Stimulated activated naive CD8-positive, alpha-beta T cell treated with anti-CD3 and anti-CD28 coated beads, Interleukin-15, amount 100 ng/mL, for 72 hours (primary cell): ENCODE measurements around the gene NEURL2.
A peak's percentile ranks its signal among the peaks of the same experiment; 100 is the strongest.
"Not testable (repeated sequence)": the region's sequence is repeated elsewhere in the genome, so short reads cannot be mapped to it uniquely, and the experiment has no call there.

ENCODE experiments used
- ATAC-seq: fragments of 150-1000 bp; cut with Tn5 transposase; 2 replicates; pipeline ENCODE4 v1.10.0; 2021; ENCODE audit warnings: mild to moderate bottlenecking, moderate library complexity
- DNase-seq, 2 donors: peaks; one replicate each; pipeline ENCODE4 v3.0.0; 2021 to 2022
- H3K27ac Mint-ChIP-seq, 2 donors: one replicate each; pipeline ENCODE4 v1.8.0; 2022; ENCODE audit warnings: mild to moderate bottlenecking in 2 of 2, mixed read lengths in 2 of 2, moderate library complexity in 2 of 2
- H3K27me3 Mint-ChIP-seq: one replicate; pipeline ENCODE4 v1.8.0; 2022; ENCODE audit warnings: mixed read lengths
- H3K4me1 Mint-ChIP-seq: one replicate; pipeline ENCODE4 v1.8.0; 2022; ENCODE audit warnings: mild to moderate bottlenecking, mixed read lengths
- H3K4me3 Mint-ChIP-seq, 2 donors: one replicate each; pipeline ENCODE4 v1.8.0; 2022; ENCODE audit warnings: mild to moderate bottlenecking in 2 of 2, mixed read lengths in 2 of 2, moderate library complexity in 1 of 2
- H3K9me3 Mint-ChIP-seq, 2 donors: one replicate each; pipeline ENCODE4 v1.8.0; 2022; ENCODE audit warnings: mixed read lengths in 2 of 2

The NEURL2 gene

DNA sequence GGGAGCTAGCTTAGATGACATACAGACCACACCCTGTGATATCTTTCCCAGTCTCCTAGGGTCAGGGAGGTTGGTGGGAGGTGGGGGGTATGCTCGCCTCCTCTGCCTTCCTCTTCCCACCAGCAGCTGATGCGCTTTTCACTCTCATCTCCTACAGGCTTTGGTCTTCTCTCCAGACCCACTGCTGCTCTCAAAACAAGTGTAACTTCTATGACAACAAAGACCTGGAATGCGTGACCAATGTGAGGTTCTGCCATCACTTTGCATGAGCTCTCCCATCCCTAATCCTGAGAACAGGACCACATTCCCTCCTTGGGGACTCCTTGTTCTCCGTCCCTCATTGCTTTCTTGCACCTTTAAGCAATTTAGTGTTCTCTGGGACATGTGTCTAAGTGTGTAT, 2.8 kb upstream of the NEURL2 start:
- H3K4me1 Mint-ChIP-seq = peaks cover 39% of the 10 kb centered on the region
- no peaks in the 10 kb centered on the region for H3K9me3 Mint-ChIP-seq
- H3K27me3 Mint-ChIP-seq = no peaks in the 10 kb centered on the region
- DNase-seq (no peak), ATAC-seq (no peak)
- no peak overlapping the region for H3K4me3 Mint-ChIP-seq
- no peak overlapping the region for H3K27ac Mint-ChIP-seq

DNA sequence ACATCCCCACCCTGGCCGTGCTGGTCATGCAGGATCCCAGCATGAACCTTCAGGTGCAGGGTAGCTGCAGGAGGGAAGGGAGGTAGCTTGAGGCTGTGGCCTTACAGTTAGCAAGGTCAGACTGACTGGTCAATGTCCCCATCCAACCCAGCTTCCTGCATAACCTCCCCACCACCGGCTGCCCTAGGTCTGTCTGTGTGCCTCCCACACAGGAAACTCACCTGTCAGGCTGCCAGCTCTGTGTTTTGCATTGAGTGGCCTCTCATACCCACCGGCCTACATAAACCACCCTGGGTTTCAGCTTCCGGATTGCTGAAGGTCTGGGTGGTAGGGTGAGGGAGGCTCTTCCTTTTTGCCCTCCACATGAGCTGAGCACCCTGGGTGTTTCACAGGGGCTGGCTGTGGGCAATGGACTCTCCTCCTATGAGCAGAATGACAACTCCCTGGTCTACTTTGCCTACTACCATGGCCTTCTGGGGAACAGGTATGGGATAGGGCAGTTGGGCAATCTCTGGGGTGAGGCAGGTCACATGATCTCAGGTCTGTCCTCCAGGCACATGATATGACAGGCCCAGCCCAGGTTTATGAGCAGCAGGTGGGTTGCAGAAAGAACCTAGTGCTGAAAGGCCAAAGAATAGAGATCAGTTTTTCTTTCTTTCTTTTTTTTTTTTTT, 2.0 kb upstream of the NEURL2 start:
- Mint-ChIP-seq H3K4me3 (peak overlapping the region; percentile 94 to 95), H3K9me3 (no peaks in the 10 kb centered on the region), H3K4me1 (peaks cover 45% of the 10 kb centered on the region), H3K27me3 (no peaks in the 10 kb centered on the region), H3K27ac (peak overlapping the region; percentile 52 to 78)
- DNase-seq (peak in 1 of 2 donors; percentile 44), ATAC-seq (peak; percentile 55)

DNA sequence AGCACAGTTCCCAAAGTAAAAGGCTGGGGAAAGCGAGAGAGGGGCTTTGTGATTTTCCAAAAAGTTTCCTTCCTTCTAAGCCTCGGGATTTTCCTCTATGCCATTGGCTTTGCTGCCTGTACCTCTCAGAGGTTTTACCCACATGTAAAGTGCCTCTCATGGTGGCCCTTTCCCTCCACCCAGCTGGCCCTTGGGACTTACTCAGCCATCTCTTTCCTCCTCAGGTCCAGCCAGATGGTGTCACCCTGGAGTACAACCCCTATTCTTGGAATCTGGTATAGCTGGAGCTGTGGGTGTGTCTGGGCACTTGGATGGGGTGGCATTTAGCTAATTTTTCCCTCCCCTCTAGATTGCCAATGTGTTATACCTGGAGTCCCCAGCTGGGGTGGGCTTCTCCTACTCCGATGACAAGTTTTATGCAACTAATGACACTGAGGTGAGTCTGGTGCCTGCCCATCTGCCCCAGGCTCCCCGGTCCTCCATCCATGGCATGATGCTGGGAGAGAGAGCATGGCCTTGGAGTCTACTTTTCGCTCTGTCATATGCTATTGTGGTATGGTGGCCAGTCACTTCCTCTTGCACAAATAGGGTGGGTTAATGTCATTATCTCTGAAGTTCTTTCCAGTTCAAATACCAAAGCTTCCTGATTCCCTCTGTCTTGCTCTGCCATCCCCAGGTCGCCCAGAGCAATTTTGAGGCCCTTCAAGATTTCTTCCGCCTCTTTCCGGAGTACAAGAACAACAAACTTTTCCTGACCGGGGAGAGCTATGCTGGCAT, 1.2 kb upstream of the NEURL2 start:
- DNase-seq (no peak), ATAC-seq (no peak)
- Mint-ChIP-seq H3K27ac (peak overlapping the region in 1 of 2 donors; percentile 78), H3K9me3 (no peaks in the 10 kb centered on the region), H3K4me3 (peak overlapping the region; percentile 94 to 95), H3K4me1 (peaks cover 50% of the 10 kb centered on the region), H3K27me3 (no peaks in the 10 kb centered on the region)

DNA sequence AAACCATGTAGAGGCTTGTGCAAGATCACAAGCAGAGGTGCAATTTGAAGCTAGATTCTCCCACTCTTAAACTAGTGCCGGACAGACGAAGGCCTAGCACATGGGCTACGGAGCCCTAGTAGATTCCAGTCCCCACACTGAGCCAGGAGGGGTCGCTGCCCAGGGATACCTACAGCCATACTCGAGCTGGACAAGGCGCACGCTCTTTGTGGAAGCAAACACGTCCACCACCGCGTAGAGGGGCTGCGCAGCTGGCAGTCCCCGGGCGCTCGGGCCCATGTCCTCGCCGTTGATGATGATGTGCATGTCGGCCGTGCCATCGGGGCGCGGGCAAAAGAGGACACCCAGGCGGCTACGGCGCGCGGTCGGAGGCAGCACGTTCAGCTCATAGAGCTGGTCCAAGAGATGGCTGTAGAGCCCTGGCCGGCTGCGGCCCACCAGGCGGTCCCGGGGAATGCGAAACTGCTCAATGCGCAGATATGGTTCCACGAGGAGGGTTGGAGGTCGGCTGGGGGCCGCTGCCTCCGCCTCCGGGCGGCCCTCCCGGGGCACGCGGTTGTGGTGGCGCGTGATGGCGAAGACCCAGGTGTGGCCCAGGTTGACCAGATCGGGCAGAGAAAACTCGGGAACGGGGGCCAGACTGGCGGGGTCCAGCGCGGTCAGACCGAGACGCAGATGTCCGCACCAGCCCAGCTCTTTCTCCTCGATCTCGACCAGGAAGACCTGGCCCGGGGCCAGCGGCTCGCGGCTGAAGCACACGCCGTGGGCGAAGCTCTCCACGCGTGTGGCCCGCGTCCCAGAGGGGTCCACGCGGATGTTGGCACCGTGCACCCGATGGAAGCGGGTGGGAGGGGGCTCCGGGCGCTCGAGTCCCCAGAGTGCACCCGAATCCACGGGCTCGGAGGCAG, 677 bp downstream of the NEURL2 start:
- Mint-ChIP-seq H3K27ac (peak overlapping the region; percentile 95 to 97), H3K9me3 (no peaks in the 10 kb centered on the region), H3K4me1 (peaks cover 69% of the 10 kb centered on the region), H3K27me3 (no peaks in the 10 kb centered on the region), H3K4me3 (peak overlapping the region; percentile 94 to 95)
- ATAC-seq (peak; percentile 72), DNase-seq (peak; percentile 52 to 66)

DNA sequence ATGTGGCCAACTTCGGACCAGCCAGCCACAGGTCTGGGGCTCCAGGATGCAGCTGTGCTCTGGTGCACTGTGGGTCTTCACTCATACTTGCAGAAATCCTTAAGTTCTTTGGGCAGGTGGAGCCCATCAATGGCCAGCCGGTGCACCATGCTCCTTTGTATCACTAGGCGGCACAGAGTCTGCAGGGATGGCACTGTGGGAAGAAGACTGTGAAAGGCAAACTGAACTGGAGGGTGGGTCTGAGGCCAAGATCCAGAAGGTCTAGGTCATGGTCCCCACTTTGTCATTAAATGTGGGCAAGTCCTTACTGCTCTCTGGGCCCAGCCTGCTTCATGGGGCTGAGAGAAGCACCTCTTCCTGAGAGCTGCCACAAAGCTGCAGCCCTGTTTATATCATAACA, 2.3 kb downstream of the NEURL2 start:
- Mint-ChIP-seq H3K4me3 (no peak overlapping the region), H3K27ac (no peak overlapping the region), H3K4me1 (peaks cover 78% of the 10 kb centered on the region), H3K27me3 (no peaks in the 10 kb centered on the region), H3K9me3 (no peaks in the 10 kb centered on the region)
- DNase-seq (no peak), ATAC-seq (no peak)

DNA sequence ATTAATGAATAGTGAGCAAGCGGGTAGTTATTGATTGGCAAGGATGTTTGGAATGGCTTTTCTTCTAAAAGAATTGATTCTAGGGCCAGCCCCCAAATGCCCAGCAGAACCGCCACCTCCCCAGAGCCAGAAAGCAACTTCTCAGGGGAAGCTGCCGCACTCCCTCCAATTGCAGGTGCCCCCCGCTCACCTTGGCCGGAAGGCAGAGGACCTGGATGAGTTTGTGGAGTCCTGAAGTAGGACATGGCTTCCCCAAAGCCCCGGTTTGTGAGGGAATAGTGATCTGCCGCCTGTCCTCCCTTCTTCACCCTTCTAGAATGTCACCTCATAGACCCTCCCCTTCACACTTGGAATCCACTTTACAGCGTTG, 3.7 kb downstream of the NEURL2 start, which contains the start of gene SPATA25:
TSS of gene SPATA25 (minus strand) at position 277 of the 370 bp plus-strand sequence. CDS start at position 245, 32 bp downstream.
- Mint-ChIP-seq H3K9me3 (no peaks in the 10 kb centered on the region), H3K4me3 (no peak within 1 kb of the TSS), H3K4me1 (peaks cover 80% of the 10 kb centered on the region), H3K27ac (peak within 1 kb of the TSS in 1 of 2 donors; percentile 8), H3K27me3 (no peaks in the 10 kb centered on the region)
- no peak for DNase-seq
- no peak for ATAC-seq

DNA sequence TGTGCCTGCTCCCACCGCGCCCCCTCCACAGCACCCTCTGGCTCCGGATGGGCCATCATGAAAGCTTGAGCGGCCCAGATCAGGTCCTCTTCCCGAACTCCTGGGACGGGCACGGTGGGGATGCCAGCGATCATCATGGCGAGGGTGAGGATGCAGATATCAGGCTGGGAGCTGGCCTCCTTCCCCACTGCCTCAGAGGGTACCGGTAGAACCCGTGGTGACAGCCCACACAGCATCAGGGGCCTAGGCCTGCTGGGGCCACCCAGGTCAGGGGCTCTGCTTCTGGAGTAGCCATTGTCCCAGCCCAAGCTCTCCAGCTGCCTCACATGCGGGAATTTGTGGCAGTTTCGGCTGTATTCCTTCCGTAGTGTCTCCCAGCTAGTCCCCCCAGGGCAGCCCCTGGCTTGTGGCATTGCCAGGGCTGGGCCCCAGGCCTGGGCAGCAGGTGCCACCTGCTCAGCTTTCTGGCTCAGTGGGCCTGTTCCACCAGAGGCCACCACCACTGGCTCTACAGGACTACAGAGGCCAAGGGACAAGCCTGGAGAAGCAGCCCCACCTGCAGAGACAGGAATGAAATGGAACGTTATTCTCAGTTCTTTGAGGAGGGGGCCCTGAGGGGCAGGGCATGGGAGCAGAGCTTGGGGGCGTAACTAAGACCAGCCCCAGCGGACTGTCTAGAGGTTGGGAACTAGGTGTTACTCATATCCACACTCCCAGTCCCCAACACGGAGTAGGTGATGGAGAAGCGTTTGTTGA, 4.2 kb downstream of the NEURL2 start:
- no peak overlapping the region for H3K27ac Mint-ChIP-seq
- H3K9me3 Mint-ChIP-seq = no peaks in the 10 kb centered on the region
- ATAC-seq (no peak), DNase-seq (no peak)
- no peaks in the 10 kb centered on the region for H3K27me3 Mint-ChIP-seq
- H3K4me3 Mint-ChIP-seq = no peak overlapping the region
- H3K4me1 Mint-ChIP-seq = peaks cover 80% of the 10 kb centered on the region

DNA sequence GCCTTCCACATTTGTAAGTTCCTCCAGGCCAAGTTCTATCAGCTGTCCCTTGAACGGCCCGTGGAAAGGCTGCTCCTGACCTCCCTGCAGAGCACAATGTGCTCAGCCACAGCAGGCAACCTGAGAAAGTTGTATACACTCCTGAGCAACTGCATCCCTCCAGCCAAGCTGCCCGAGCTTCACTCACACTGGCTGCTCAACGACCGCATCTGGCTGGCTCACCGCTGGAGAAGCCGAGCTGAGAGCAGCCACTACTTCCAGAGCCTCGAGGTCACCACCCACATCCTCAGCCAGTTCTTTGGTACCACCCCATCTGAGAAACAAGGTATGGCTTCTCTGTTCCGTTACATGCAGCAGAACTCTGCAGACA, 7.9 kb downstream of the NEURL2 start:
- DNase-seq = no peak
- H3K27ac Mint-ChIP-seq = peak overlapping the region in 1 of 2 donors; percentile 63
- no peaks in the 10 kb centered on the region for H3K27me3 Mint-ChIP-seq
- no peaks in the 10 kb centered on the region for H3K9me3 Mint-ChIP-seq
- ATAC-seq = no peak
- peaks cover 71% of the 10 kb centered on the region for H3K4me1 Mint-ChIP-seq
- H3K4me3 Mint-ChIP-seq = no peak overlapping the region

DNA sequence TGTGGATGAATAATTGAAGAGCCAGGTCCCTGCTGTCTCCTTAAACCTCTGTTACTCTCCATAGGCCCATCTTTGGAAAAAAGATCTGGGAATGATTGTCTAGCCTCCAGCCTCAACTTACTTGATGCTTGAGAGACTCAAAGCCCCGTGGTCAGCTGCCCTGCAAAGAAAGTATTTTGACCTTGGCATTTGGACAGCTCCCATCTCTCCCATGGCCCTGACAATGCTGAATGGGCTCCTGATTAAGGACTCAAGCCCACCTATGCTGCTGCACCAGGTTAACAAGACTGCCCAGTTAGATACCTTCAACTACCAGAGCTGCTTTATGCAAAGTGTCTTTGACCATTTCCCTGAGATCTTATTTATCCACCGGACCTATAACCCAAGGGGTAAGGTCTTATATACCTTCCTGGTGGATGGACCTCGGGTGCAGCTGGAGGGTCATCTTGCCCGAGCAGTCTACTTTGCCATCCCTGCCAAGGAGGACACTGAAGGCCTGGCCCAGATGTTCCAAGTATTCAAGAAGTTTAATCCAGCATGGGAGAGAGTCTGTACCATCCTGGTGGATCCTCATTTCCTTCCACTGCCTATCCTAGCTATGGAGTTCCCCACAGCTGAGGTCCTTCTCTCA, 8.4 kb downstream of the NEURL2 start:
- peak overlapping the region; percentile 44 to 68 for H3K4me3 Mint-ChIP-seq
- ATAC-seq (no peak), DNase-seq (no peak)
- no peaks in the 10 kb centered on the region for H3K9me3 Mint-ChIP-seq
- no peaks in the 10 kb centered on the region for H3K27me3 Mint-ChIP-seq
- peaks cover 70% of the 10 kb centered on the region for H3K4me1 Mint-ChIP-seq
- peak overlapping the region in 1 of 2 donors; percentile 63 for H3K27ac Mint-ChIP-seq

DNA sequence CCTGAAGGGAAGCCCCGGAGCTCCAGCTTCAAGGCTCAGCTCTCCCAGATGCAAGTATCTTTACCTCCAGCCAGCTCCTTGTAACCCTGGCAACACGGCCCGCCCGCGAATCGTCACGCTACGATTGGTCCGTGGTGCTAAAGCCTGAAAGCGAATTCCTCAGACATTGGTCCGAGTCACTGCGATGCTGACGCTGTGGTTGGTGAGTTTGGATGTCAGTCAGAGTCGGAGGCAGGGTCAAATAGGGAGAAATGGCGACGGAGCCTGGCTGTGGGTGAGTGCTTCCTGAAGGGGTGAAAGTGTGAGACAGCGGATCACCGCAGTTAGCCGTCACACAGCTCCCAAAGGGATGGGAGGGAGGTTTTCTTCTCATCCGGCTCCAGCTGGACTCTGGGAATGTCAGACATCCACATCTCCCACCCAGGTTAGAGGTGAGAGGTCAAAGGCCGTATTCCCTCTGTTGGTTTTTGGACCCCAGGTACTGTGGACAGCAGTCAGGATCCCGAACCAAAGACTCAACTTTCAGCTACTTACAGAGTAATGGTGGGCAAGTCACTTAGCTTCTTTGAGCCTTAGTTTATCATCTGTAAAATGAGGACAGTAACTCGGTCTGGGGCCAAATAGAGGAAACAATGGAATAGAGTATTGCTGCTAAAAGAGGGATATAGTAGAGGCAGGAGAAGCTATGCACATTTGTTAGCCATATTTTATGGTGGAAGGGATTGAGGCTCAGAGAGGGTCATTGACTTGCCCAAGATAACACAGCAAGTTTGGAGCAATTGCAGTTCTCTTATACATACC, 9.8 kb downstream of the NEURL2 start, which contains the start of gene ZSWIM1:
TSS of gene ZSWIM1 (plus strand) at position 240 of the 801 bp plus-strand sequence. CDS start 1,366 bp downstream, outside the sequence.
- Mint-ChIP-seq H3K4me1 (peaks cover 56% of the 10 kb centered on the region), H3K4me3 (peak within 1 kb of the TSS; percentile 90 to 92), H3K9me3 (no peaks in the 10 kb centered on the region), H3K27ac (peak within 1 kb of the TSS; percentile 96 to 98), H3K27me3 (no peaks in the 10 kb centered on the region)
- DNase-seq (peak; percentile 98), ATAC-seq (peak; percentile 98)

DNA sequence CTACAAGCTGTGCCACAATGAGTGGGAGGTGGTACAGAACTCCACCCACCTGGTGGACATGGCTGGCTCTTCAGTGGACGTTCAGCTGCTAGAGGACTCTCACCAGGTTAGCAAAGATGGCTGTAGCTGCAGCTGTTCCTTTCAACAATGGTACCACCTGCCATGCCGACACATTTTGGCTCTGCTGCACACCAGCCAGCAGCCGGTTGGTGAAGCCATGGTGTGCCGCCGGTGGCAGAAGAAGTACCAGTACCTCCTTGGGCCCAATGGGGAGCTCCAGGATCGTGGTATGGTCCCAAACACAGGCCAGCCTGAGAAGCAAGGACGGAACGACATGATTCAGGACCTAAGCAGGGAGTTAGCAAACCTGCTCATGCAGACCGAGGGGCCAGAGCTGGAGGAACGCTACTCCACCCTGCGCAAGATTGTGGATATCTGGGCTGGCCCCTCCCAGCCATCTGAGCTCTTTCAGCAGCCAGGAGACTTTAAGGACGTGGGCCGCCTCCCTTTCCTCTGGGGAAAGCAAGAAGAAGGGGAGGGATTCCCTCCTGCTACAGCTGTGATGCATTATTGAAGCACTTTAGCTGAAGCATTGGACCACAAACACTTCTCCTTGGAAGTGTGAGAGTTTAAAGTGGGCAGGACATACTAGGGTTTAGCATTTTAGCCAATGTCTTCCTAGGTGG, 12.8 kb downstream of the NEURL2 start:
- H3K4me1 Mint-ChIP-seq = peaks cover 29% of the 10 kb centered on the region
- H3K27me3 Mint-ChIP-seq = no peaks in the 10 kb centered on the region
- DNase-seq = no peak
- no peak for ATAC-seq
- no peak overlapping the region for H3K27ac Mint-ChIP-seq
- no peak overlapping the region for H3K4me3 Mint-ChIP-seq
- H3K9me3 Mint-ChIP-seq = no peaks in the 10 kb centered on the region

DNA sequence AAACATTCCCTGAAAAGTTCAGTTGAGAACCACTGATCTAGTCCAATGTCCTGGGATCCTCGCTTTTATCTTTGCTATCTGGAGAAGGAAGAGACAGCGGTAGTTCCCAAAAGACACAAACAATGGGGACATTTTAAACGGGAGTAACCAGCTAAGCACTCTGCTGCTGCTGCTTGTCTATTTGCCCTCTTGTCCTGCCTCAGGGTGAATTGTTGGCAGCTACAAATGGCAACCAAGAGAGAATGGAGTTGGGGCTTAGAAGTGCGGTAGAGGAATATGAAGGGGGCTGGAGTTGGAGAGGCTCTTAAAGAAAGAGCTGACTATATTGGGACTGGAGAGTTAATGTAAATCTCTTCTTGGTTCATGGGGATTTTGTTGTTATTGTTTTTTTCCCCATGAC, 16.4 kb downstream of the NEURL2 start:
- DNase-seq = no peak
- no peaks in the 10 kb centered on the region for H3K9me3 Mint-ChIP-seq
- no peak for ATAC-seq
- no peaks in the 10 kb centered on the region for H3K27me3 Mint-ChIP-seq
- peak overlapping the region in 1 of 2 donors; percentile 20 for H3K27ac Mint-ChIP-seq
- no peak overlapping the region for H3K4me3 Mint-ChIP-seq
- no peaks in the 10 kb centered on the region for H3K4me1 Mint-ChIP-seq

DNA sequence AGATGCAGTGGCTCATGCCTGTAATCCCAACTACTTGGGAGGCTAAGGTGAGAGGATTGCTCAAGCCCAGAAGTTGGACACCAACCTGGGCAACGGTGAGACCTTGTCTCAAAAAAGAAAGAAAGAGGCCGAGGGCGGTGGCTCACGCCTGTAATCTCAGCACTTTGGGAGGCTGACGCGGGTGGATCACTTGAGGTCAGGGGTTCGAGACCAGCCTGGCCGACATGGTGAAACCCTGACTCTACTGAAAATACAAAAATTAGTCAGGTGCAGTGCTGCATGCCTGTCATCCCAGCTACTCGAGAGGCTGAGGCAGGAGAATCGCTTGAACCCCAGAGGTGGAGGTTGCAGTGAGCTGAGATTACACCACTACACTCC, 16.9 kb downstream of the NEURL2 start:
- H3K4me3 Mint-ChIP-seq, H3K9me3 Mint-ChIP-seq, H3K4me1 Mint-ChIP-seq, DNase-seq, ATAC-seq, H3K27me3 Mint-ChIP-seq, H3K27ac Mint-ChIP-seq: not testable (repeated sequence)
